Sigmoid colon (tissue), 7 donors: ENCODE data around the gene PDLIM4. TPM values are rescaled to one million over a fixed set of nuclear protein-coding genes. Genes with fewer than 3 reads are reported as not detected.

Experiments
- DNase-seq: peaks from one replicate; pipeline ENCODE4 v3.0.0-alpha.2; 2019
- H3K27ac ChIP-seq, 4 donors: fragments of 200-600 bp; sonication (generic); one replicate each; pipeline ENCODE4 v1.5.1; 2016 to 2019; ENCODE audit warnings: mild to moderate bottlenecking in 1 of 4
- H3K27me3 ChIP-seq, 3 donors: fragments of 200-600 bp; sonication (generic); one replicate each; pipeline ENCODE4 v1.5.1; 2019; ENCODE audit warnings: mild to moderate bottlenecking in 1 of 3
- H3K36me3 ChIP-seq, 4 donors: fragments of 200-600 bp; sonication (generic); one replicate each; pipeline ENCODE4 v1.5.1; 2016 to 2019
- H3K4me1 ChIP-seq, 4 donors: fragments of 200-600 bp; sonication (generic); one replicate each; pipeline ENCODE4 v1.5.1; 2017 to 2019
- H3K4me3 ChIP-seq, 4 donors: fragments of 200-600 bp; sonication (generic); one replicate each; pipeline ENCODE4 v1.5.1; 2017 to 2019; ENCODE audit warnings: mild to moderate bottlenecking in 2 of 4, moderate library complexity in 1 of 4
- H3K9me3 ChIP-seq, 4 donors: fragments of 200-600 bp in 3 of 4; sonication (generic) in 3 of 4; one replicate each; pipeline versions ENCODE4 v1.5.1 to v1.6.1; 2013 to 2019
- EP300 ChIP-seq, 4 donors: sonication (generic); formaldehyde crosslinking; IDR thresholded peaks; one replicate each; pipeline ENCODE4 v1.6.1; 2017; ENCODE audit warnings: antibody characterized with exemption in 4 of 4
- POLR2A ChIP-seq, 2 donors: fragments of 450-650 bp; IDR thresholded peaks; one replicate each; pipeline ENCODE4 v1.6.1; 2016; ENCODE audit warnings: antibody characterized with exemption in 2 of 2, mild to moderate bottlenecking in 2 of 2, moderate library complexity in 2 of 2
- POLR2AphosphoS5 ChIP-seq, 4 donors: sonication (generic); formaldehyde crosslinking; IDR thresholded peaks; one replicate each; pipeline ENCODE4 v1.6.1; 2017; ENCODE audit warnings: antibody characterized with exemption in 4 of 4
- WGBS, 2 donors: extraction: QIAGEN DNeasy Blood & Tissue Kit; methylation state at CpG; one replicate each; pipeline ENCODE4 v1.1.7; 2013; 5-methylcytosine and 5-hydroxymethylcytosine counted together
- intact Hi-C: fragments of 100-400 bp; cut with DNase I; formaldehyde crosslinking; loops from one replicate; pipeline ENCODE4 v1.15.1; 2023
- polyA plus RNA-seq, 3 donors: library from polyadenylated mRNA; stranded (reverse); fragments of 200-250 nt; gene quantifications; one replicate each; pipeline ENCODE4 v1.2.3, GENCODE V29; 2013
- total RNA-seq, 4 donors: library from RNA; depleted of rRNA; stranded (reverse); fragments of >200 nt; gene quantifications; one replicate each; pipeline ENCODE4 v1.1.0, GENCODE V29; 2016
- TF ChIP-seq, protein P1 (sequence below), 4 experiments: fragments of 450-650 bp in 3 of 4; fragments of 200-600 bp in 1 of 4; IDR thresholded peaks; one replicate each; pipeline ENCODE4 v1.5.1; 2016 to 2019; ENCODE audit warnings: antibody characterized with exemption in 4 of 4, mild to moderate bottlenecking in 3 of 4, moderate library complexity in 2 of 4
- donor health status: healthy with polysubstance abuse.
- donor health status: Bipolar disorder and iron deficiency.
- donor health status: healthy.

Gene PDLIM4
- total and polyA plus RNA-seq, 7 donors, result 2.1 to 133 (median 38.2) TPM

- Histone ChIP-seq H3K36me3 (peaks cover 8 to 44% (median 11%) of the 10 kb centered on the region in 4 donors), H3K27me3 (no peaks in the 10 kb centered on the region), H3K27ac (peak overlapping the region; percentile 97 to 99 (median 98)), H3K4me1 (peaks cover 0 to 99% (median 98%) of the 10 kb centered on the region in 4 donors), H3K4me3 (no peak overlapping the region), H3K9me3 (no peaks in the 10 kb centered on the region)
- WGBS, 2 donors, result 73% methylated on average over 7 of the region's 7 CpGs
- TF ChIP-seq EP300 (IDR thresholded peaks at IDR 0.05), result no peak
- TF ChIP-seq POLR2A (IDR thresholded peaks at IDR 0.05), result peak in 1 of 2 donors; percentile 11
- TF ChIP-seq, protein P1, sequence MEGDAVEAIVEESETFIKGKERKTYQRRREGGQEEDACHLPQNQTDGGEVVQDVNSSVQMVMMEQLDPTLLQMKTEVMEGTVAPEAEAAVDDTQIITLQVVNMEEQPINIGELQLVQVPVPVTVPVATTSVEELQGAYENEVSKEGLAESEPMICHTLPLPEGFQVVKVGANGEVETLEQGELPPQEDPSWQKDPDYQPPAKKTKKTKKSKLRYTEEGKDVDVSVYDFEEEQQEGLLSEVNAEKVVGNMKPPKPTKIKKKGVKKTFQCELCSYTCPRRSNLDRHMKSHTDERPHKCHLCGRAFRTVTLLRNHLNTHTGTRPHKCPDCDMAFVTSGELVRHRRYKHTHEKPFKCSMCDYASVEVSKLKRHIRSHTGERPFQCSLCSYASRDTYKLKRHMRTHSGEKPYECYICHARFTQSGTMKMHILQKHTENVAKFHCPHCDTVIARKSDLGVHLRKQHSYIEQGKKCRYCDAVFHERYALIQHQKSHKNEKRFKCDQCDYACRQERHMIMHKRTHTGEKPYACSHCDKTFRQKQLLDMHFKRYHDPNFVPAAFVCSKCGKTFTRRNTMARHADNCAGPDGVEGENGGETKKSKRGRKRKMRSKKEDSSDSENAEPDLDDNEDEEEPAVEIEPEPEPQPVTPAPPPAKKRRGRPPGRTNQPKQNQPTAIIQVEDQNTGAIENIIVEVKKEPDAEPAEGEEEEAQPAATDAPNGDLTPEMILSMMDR (IDR thresholded peaks at IDR 0.05), result no peak
- peak in 1 of 4 donors; percentile 54 for TF ChIP-seq POLR2AphosphoS5 (IDR thresholded peaks at IDR 0.05)
- intact Hi-C loops, result loop anchor here (10.0 kb wide), 1 partner anchor 231 kb away; the partner anchor contains the start of gene IRF1
- DNase-seq, result peak; percentile 85
These were observed 6.2 kb downstream of the PDLIM4 start for GRCh38 chr5:132263548-132264261.

GRCh38 chr5:132264546-132265335, 7.2 kb downstream of the PDLIM4 start:
- H3K4me1 ChIP-seq, result peaks cover 0 to 100% (median 99%) of the 10 kb centered on the region in 4 donors
- no peaks in the 10 kb centered on the region for H3K9me3 ChIP-seq
- peak overlapping the region; percentile 97 to 99 (median 98) for H3K27ac ChIP-seq
- peaks cover 8 to 54% (median 12%) of the 10 kb centered on the region in 4 donors for H3K36me3 ChIP-seq
- no peaks in the 10 kb centered on the region for H3K27me3 ChIP-seq
- intact Hi-C loops, result loop anchor here (10.0 kb wide), 1 partner anchor 230 kb away; the partner anchor contains the start of gene IRF1
- H3K4me3 ChIP-seq, result no peak overlapping the region
- TF ChIP-seq, protein P1 (IDR thresholded peaks at IDR 0.05), result no peak
- TF ChIP-seq POLR2AphosphoS5 (IDR thresholded peaks at IDR 0.05) (no peak), POLR2A (IDR thresholded peaks at IDR 0.05) (no peak), EP300 (IDR thresholded peaks at IDR 0.05) (no peak)
- no peak for DNase-seq
- 58 to 72% methylated on average over 4 of the region's 4 CpGs for WGBS, 2 donors

DNA sequence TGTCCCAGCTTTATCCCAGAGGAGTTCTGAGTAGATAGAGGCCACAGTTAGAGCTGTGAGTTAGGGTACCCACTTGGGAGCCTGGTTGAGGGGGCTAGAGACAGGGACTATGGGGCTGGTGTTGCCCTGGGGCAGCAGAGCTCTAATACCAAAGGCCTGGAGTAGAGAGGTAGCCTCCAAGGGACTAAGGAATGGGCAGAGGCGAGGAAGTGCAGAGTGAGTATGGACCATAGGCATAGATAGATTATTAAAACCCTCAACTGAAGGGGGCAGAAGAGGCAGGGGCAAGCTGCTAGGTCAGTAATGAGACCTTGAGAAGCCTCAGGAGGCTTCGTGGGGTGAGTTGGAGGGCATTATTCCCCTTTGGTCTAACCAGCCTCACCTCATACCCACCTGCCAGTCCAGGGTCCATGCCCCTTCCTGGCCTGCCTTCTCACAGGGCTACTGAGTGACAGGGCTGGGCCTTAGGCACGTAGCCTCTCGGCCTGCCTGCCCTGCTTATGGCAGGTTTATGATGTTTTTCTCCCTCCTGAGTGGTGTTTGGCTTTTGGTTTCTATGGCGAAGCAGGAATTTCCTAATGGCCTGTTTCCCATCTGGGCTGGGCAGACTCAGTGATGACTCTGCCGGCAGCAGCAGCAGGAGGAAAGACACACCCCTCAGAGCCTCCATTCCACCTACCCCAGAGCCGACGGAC, 8.0 kb downstream of the PDLIM4 start:
- peak; percentile 91 for DNase-seq
- no peaks in the 10 kb centered on the region for H3K27me3 ChIP-seq
- H3K9me3 ChIP-seq, result no peaks in the 10 kb centered on the region
- H3K36me3 ChIP-seq, result peaks cover 8 to 61% (median 15%) of the 10 kb centered on the region in 4 donors
- peaks cover 0 to 100% (median 99%) of the 10 kb centered on the region in 4 donors for H3K4me1 ChIP-seq
- intact Hi-C loops, result loop anchor here (10.0 kb wide), 1 partner anchor 229 kb away; the partner anchor contains the start of gene IRF1
- 18 to 48% methylated on average over 8 of the region's 8 CpGs for WGBS, 2 donors
- peak in 2 of 4 donors; percentile 69 to 80 for TF ChIP-seq EP300 (IDR thresholded peaks at IDR 0.05)
- TF ChIP-seq POLR2AphosphoS5 (IDR thresholded peaks at IDR 0.05), result peak; percentile 38 to 95 (median 82)
- TF ChIP-seq POLR2A (IDR thresholded peaks at IDR 0.05), result no peak
- TF ChIP-seq, protein P1 (IDR thresholded peaks at IDR 0.05), result no peak
- H3K27ac ChIP-seq, result peak overlapping the region; percentile 97 to 99 (median 98)
- no peak overlapping the region for H3K4me3 ChIP-seq

DNA sequence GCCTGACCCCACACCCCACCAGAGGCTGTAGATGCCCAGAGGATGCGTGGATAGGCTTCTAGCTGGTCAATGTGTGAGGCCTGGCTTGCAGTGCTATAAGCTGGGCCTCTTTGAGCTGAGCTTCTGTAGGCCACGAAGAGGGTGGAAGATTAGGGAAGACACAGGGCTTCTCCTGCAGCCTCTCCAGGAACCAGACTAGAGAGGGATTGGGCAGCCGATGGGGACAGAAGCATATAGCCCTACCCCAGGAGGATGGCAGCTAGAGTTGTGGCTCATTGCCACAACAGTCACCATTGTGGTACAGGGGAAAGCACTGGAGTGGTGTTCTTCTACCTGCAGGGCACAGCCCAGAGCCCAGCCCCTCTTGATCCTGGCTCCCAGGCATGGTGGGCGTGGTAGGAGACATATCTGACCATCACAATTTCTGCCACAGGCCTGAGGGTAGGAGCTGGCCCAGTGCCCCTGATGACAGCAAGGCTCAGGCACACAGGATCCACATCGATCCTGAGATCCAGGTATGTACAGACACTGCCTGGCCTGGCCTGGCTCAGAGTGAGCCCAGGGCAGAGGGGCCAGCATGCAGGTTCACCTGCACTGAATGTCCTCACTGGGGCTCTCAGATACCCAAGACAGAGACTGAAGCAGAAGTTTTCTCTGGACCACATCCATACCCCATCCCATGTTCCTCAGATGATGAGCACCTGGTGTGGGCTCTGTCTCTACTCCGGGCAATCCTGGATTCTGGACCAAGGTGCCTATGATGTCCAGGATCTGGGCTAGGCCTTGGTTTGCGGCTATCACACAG, 8.7 kb downstream of the PDLIM4 start:
- TF ChIP-seq POLR2AphosphoS5 (IDR thresholded peaks at IDR 0.05), result no peak
- no peak for TF ChIP-seq POLR2A (IDR thresholded peaks at IDR 0.05)
- TF ChIP-seq, protein P1 (IDR thresholded peaks at IDR 0.05), result no peak
- no peak for TF ChIP-seq EP300 (IDR thresholded peaks at IDR 0.05)

More for the DNA sequence above, 8.7 kb downstream of the PDLIM4 start:
- WGBS, 2 donors, result 60 to 79% methylated on average over 7 of the region's 7 CpGs
- Histone ChIP-seq H3K36me3 (peaks cover 8 to 68% (median 17%) of the 10 kb centered on the region in 4 donors), H3K9me3 (no peaks in the 10 kb centered on the region), H3K4me1 (peaks cover 0 to 100% (median 96%) of the 10 kb centered on the region in 4 donors), H3K27me3 (no peaks in the 10 kb centered on the region), H3K4me3 (no peak overlapping the region), H3K27ac (peak overlapping the region; percentile 97 to 99 (median 98))
- no peak for DNase-seq
- intact Hi-C loops, result loop anchor here (10.0 kb wide), 1 partner anchor 229 kb away; the partner anchor contains the start of gene IRF1
